Colonic mucosa (tissue), 4 donors: ENCODE results near the gene DRG1. TPM values are rescaled to one million over a fixed set of nuclear protein-coding genes. Genes with fewer than 3 reads are reported as not detected.
A peak's percentile ranks its signal among the peaks of the same experiment; 100 is the strongest.
"Not testable (repeated sequence)": the region's sequence is repeated elsewhere in the genome, so short reads cannot be mapped to it uniquely, and the experiment has no call there.

Experiments
- DNase-seq: peaks from one replicate; pipeline ENCODE4 v3.0.0-alpha.2; 2020
- H3K27ac ChIP-seq: fragments of 200-600 bp; one replicate; pipeline ENCODE4 v1.8.0; 2021
- H3K27me3 ChIP-seq: fragments of 200-600 bp; one replicate; pipeline ENCODE4 v1.8.0; 2021
- H3K36me3 ChIP-seq: fragments of 200-600 bp; one replicate; pipeline ENCODE4 v1.8.0; 2021
- H3K4me1 ChIP-seq: fragments of 200-600 bp; one replicate; pipeline ENCODE4 v1.8.0; 2021; ENCODE audit warnings: mild to moderate bottlenecking
- H3K4me3 ChIP-seq: fragments of 200-600 bp; one replicate; pipeline ENCODE4 v1.8.0; 2021
- H3K9ac ChIP-seq, 2 donors: one replicate each; pipeline ENCODE4 v1.7.0; 2013; ENCODE audit warnings: control low read depth in 2 of 2, low read depth in 2 of 2, low read length in 2 of 2
- H3K9me3 ChIP-seq: fragments of 200-600 bp; one replicate; pipeline ENCODE4 v1.8.0; 2021
- intact Hi-C: fragments of 100-400 bp; cut with DNase I; formaldehyde crosslinking; loops from one replicate; pipeline ENCODE4 v1.14.1; 2022
- total RNA-seq, 2 donors: library from RNA; stranded (reverse); fragmentation: NEBNext Ultra II Directional in 1 of 2; extraction: Animal tissue kit (Norgen Biotek cat#: 25700) in 1 of 2; gene quantifications; one replicate each; pipeline ENCODE4 v1.2.1, GENCODE V29; 2021
- TF ChIP-seq, protein P1 (sequence below): fragments of 200-600 bp; IDR thresholded peaks from one replicate; pipeline ENCODE4 v1.8.0; 2022; ENCODE audit warnings: antibody characterized with exemption, mild to moderate bottlenecking
- donor health status: healthy.
- donor health status: DM: no; HTN: no; CAD: no.
- donor health status: DM: no; HTN: no; CAD: no.

The DRG1 gene
- total RNA-seq, 2 donors from 2014 or later, result 43.8 to 48.9 TPM

DNA sequence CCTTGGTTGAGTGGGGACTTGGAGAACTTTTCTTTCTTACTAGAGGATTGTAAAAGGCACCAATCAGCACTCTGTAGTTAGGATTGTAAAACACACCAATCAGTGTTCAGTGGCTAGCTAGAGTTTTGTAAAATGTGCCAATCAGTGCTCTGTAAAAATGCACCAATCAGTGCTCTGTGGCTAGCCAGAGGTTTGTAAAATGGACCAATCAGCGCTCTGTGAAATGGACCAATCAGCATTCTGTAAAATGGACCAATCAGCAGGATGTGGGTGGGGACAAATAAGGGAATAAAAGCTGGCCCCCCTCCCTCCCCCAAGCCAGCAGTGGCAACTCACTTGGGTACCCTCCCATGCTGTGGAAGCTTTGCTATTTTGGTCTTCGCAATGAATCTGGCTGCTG is 5.5 kb upstream of the DRG1 start:
- H3K9ac ChIP-seq, result no peak overlapping the region
- no peaks in the 10 kb centered on the region for H3K27me3 ChIP-seq
- H3K36me3 ChIP-seq, result no peaks in the 10 kb centered on the region
- DNase-seq, result no peak
- intact Hi-C loops, result no loop called here
- H3K9me3 ChIP-seq, result no peaks in the 10 kb centered on the region
- no peaks in the 10 kb centered on the region for H3K4me1 ChIP-seq
- no peak overlapping the region for H3K4me3 ChIP-seq
- TF ChIP-seq, protein P1, sequence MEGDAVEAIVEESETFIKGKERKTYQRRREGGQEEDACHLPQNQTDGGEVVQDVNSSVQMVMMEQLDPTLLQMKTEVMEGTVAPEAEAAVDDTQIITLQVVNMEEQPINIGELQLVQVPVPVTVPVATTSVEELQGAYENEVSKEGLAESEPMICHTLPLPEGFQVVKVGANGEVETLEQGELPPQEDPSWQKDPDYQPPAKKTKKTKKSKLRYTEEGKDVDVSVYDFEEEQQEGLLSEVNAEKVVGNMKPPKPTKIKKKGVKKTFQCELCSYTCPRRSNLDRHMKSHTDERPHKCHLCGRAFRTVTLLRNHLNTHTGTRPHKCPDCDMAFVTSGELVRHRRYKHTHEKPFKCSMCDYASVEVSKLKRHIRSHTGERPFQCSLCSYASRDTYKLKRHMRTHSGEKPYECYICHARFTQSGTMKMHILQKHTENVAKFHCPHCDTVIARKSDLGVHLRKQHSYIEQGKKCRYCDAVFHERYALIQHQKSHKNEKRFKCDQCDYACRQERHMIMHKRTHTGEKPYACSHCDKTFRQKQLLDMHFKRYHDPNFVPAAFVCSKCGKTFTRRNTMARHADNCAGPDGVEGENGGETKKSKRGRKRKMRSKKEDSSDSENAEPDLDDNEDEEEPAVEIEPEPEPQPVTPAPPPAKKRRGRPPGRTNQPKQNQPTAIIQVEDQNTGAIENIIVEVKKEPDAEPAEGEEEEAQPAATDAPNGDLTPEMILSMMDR, result no peak
- H3K27ac ChIP-seq, result no peak overlapping the region

GRCh38 chr22:31394326-31394725 is 5.1 kb upstream of the DRG1 start:
- Histone ChIP-seq H3K27me3 (no peaks in the 10 kb centered on the region), H3K4me3 (no peak overlapping the region), H3K27ac (no peak overlapping the region), H3K9me3 (no peaks in the 10 kb centered on the region), H3K4me1 (no peaks in the 10 kb centered on the region), H3K9ac (no peak overlapping the region), H3K36me3 (no peaks in the 10 kb centered on the region)
- intact Hi-C loops, result no loop called here
- no peak for DNase-seq
- TF ChIP-seq, protein P1, result no peak

DNA sequence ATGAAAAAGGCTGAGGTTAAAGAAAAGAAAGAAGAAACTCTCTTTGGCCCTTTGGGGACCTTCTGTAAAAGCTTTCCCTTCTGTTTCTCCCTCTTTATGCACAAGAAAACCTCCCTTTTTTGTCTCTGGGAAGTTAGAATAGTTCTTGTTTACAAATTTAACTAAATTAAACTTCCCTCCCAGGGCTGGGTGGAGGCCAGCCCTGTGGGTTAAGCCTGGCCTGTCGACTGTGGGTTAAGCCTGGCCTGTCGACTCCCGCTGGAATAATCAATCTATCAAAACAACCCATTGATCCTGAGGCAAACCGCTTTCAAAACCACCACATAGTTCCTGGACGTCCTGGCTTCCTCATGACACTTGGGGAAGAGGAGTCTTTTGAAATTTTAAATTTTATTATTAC is 1.2 kb upstream of the DRG1 start:
- Histone ChIP-seq H3K27ac (peak overlapping the region; percentile 81), H3K9me3 (no peaks in the 10 kb centered on the region), H3K4me1 (no peaks in the 10 kb centered on the region), H3K36me3 (no peaks in the 10 kb centered on the region), H3K27me3 (no peaks in the 10 kb centered on the region), H3K4me3 (no peak overlapping the region), H3K9ac (no peak overlapping the region)
- TF ChIP-seq, protein P1, result no peak
- DNase-seq, result no peak
- intact Hi-C loops, result loop anchor here (5.0 kb wide), 1 partner anchor 51 kb away; the partner anchor contains the start of gene PATZ1

DNA sequence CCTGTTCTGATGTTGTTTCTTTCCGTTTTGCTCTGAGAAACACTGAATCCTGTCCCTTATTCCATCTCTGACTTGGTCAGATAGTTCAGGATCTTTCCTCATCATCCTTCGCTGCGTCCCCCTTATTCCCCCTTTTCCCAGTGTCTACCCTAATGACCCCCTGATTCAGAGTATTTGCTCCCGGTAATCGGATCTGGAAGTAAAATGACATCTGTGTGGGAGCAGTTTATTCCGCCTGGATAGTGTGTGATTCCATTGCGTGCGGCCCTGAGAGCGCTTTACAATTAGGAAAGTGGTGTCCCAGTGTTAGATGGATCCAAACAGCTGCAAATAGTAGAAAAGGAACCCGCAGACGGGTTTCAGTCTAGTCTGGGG is 606 bp downstream of the DRG1 start:
- Histone ChIP-seq H3K9me3 (no peaks in the 10 kb centered on the region), H3K4me1 (no peaks in the 10 kb centered on the region), H3K27ac (peak overlapping the region; percentile 81), H3K4me3 (peak overlapping the region; percentile 80), H3K27me3 (no peaks in the 10 kb centered on the region), H3K36me3 (no peaks in the 10 kb centered on the region), H3K9ac (peak overlapping the region; percentile 96)
- no peak for DNase-seq
- intact Hi-C loops, result no loop called here
- TF ChIP-seq, protein P1, result no peak

DNA sequence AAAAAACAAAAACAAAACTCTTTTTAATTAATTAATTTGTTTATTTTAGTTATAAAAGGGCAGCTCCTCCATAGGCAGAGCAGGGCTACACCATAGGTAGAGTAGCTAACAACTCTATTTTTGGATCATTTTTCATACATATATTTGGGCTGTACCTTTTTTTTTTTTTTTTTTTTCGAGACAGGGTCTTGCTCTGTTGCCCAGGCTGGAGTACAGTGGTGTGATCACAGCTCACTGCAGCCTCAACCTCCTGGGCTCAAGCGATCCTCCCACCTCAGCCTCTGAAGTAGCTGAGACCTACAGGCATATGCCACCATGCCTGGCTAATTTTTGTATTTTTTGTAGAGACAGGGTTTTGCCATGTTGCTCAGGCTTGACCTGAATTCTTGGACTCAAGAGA is 2.9 kb downstream of the DRG1 start:
- H3K36me3 ChIP-seq, H3K27ac ChIP-seq, DNase-seq: not testable (repeated sequence)

GRCh38 chr22:31425331-31426050 is 26.1 kb downstream of the DRG1 start:
- peaks cover 17% of the 10 kb centered on the region for H3K36me3 ChIP-seq
- no peaks in the 10 kb centered on the region for H3K9me3 ChIP-seq
- no peak overlapping the region for H3K27ac ChIP-seq
- no peaks in the 10 kb centered on the region for H3K4me1 ChIP-seq
- no peak overlapping the region for H3K4me3 ChIP-seq
- DNase-seq, result no peak
- intact Hi-C loops, result no loop called here
- H3K9ac ChIP-seq, result no peak overlapping the region
- no peaks in the 10 kb centered on the region for H3K27me3 ChIP-seq
- TF ChIP-seq, protein P1, result no peak

More for the DNA sequence above, 2.9 kb downstream of the DRG1 start:
- H3K4me3 ChIP-seq, H3K9ac ChIP-seq, H3K4me1 ChIP-seq, H3K27me3 ChIP-seq, intact Hi-C loops, H3K9me3 ChIP-seq: not testable (repeated sequence)
